Activated CD4-positive, CD25-positive, alpha-beta regulatory T cell treated with anti-CD3 and anti-CD28 coated beads, Interleukin-2, amount 50 U/mL, for 16 hours (primary cell): Measurements from ENCODE around the gene UBALD1.

ENCODE experiments used
- DNase-seq: peaks from one replicate; pipeline ENCODE4 v3.0.0-alpha.2; 2020; ENCODE audit warnings: low read depth, low spot score

The UBALD1 gene

DNA sequence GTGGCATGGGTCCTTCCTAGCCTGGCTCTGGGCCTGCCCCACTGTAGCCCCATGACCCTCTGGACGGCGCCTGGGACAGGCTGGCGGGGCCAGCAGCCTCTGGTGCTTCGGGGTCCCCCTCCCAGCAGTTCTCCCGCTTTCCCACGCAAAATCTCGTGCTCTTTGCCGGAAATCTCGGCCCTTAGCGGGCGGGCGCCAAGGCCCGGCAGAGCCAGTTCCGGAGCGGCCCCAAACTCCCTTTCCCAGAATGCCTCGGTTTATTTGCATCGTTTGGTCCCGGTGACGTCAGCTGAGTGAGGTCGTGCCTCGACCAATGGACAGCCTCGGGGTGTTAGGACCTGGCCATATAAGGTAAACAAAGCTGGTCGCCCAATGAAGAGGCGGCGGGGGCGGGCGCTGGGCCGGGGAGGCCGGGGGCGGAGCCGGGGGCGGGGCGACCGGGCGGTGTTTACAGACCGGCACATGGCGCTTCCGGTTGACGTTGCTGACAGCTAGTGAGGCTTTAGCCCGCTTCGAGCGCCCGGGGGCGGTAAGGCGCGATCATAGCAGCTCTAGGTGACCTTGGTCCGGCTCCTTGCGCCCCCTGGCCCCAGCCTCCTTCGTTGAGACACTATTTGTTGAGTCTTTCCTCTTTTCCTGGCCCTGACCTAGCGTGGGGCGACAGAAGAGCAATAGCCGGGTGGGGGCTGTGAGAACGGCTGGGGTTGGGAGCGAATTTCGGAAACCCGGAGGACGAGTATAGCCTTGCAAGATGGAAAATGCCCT lies 1.5 kb upstream of the UBALD1 start:
- peak; percentile 99 for DNase-seq

DNA sequence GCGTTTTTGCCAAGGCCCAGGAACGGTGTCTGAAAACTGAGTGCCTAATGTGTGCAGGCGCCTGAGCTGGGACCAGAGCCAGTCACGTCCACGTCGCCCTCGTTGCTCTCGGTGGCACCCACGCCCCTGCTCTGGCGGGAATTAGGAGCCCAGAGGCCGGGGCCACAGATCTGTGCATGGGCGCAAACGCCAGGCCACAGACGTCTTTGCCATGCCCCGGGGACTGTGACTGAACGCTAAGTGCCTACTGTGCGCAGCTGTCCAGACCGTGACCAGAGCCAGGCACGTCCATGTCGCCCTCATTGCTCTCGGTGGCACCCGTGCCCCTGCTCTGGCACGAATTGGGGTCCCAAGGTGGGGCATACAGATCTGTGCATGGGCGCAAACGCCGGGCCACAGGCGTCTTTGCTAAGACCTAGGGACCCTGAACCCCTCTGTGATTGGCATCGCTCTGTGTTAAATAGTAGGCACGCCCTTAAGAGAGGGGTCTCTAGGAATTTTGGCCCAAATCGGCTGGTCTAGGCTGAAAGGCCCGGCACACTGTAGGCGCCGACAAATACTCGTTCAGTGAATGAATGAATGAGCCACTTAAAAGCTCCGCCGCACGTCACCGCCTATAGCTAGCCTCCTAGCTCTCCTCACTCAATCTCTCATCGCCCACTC lies 827 bp upstream of the UBALD1 start:
- DNase-seq = no peak

DNA sequence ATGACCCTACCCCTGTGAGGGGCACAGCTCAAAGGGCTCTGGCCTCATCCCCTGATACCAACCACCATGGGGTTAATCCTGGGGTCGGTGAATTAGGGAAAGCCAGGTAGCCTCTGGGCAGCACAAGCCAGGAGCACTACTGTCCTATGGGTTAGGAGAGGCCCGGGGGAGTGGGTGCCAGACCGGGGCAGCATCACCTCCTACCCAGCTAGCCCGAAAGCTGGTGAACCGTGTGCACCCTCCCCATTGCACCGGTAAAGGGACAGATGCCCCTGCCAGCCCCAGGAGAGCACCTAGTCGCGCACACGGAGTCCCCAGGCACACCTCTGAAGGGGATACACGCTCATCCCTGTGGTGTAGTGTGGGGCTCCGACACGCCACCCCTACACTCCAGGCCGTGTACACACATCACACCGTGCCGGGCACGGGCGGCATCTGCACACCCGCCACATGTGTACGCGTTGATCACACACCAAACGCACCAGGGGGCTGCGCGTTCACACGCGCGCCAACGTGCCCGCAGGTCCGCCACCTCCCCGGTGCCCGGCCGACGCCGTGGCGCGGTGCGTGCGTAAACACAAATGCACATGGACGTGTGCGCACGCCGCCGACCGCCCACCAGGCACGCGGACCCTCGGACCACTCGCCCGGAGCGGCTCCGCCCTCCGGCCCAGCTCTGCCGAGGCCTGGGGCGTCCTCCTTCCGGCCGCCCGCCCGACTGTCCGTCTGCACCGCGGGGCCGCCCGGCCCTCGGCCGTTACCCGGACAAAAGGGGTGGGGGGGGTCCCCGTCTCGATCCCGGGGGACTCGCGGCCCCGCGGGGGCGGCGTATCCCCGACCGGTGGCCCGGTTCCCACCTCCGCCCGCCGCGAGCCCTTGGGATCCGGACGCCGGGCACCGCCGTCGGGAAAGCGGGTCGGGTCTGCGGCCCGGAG lies 785 bp downstream of the UBALD1 start:
- no peak for DNase-seq

DNA sequence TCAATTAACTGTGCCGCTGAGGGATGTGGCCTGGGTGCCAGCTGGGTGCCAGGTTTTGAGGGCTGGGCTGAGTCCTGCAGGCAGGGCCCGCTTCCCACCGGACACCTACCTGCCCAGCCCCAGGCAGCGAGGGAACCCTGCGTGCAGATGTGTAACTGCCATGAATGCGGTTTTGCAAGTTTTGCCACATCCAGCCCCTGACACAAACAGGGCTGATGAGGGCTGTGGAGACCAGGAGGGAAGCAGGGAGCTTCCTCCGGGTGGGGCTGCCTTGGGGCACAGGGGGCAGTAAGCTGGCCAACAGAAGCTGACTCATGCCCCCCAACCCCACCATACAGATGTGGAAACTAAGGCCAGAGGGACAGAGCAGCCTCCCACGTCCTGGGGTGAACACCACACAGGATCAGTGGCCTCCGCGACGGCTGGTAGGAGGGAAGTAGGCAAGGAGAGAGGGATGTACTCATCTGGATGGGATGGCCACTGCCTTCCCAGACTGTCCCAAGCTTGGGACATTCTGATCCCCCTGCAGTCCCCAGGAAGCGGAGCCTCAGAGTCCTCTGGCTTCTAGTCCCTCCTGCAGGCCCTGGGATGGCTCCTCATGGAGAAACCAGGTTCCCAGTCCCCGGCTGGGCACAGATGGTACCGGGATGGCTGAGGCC lies 1.6 kb downstream of the UBALD1 start:
- DNase-seq = no peak

DNA sequence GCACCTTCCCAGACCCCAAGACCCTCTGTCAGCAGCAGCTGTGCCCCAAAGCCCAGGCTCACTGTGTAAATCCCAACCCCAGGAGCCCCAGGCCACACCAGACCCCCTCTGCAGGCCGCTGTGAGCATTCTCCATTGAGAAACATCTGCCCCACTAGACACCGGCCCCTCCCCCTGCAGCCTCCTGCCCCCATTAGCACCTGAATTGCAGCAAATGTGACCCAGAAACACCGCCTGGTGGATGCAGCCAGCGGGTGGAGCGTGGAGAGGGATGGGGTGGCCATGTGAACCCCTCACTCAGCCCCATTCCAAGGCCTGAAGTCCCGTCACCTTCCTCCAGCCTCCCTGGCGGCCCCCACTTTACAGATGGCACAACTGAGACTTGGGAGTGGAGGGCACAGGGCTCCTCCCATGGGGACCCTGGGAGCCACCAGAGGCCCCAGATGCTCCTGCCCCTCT lies 2.2 kb downstream of the UBALD1 start:
- DNase-seq = no peak

DNA sequence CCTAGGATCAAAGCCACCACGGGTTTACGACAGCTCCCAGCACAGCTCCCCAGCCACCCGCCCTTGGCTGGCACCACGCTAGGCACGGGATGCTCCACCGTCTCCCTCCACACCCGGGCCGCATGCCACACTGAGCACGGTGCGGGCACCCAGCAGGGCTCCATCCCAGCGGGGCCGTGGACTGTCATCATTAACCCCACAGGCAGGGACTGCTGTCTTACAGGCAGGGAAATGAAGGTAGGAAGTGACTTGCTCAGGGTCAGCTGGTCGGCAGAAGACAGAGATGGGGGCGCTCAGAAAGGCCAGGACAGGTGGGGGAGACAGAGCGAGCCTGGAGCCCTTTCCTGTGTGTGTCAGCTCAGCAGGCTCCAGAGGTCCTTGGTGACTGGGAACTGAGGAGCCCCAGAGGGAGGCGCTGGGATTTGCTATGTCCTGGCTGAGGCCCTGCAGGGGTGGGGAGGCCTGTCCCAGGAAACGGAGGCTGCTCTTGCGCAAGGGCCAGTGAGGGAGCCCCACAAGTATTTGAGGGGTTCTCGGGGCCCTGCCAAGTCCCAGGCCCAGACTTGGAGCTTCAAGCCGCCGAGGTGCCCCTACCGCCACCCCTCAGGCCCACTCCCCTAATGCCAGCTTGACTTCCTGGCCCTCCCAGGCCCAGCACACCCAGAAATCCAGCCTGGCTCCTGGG lies 3.2 kb downstream of the UBALD1 start:
- no peak for DNase-seq

DNA sequence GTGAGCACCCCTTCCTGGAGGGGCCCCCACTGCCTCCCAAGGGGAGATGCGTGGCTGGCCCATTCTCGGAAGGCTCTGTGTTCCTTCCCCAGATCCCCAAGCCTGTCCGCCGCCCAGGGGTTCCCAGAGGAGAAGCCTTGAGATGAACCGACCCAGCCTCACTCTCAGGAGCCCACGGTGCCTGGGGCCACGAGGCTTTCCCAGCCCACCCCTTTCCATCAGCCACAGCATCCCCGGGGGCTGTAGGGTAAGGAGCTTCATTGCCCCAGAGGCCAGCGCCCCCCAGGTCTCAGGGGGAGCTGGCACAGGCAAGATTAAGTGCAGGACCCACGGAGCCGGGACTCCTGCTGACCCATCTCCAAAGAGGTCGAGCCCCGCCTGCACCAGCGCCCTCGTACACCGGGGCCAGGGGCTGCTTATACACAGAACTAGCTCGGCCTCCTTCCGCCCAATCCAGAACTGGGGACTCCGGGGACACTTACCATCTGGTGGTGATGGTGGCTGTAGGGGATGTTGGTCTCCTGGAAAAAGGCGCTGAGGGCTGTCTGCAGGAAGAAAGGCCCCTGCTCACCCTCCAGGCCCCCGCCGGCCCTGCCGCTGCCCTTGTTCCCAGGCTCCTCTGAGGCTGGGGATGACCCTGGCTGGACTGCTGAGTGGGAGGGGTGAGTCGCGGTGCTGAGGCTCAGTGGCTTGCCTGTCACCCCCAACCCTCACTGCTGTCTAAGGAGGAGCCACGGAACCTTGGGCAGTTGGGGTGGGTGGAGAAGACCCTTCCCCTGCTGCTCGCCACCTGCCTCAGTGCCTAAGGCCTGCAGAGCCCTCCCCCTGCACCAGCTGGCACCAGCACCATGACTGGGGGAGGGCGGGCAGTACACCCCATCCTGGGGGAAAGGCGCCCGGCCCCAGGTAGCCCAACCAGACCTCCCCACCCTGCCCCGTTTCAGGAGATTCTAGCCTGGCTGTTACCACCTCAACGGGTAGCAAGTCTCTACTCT lies 4.4 kb downstream of the UBALD1 start:
- no peak for DNase-seq

DNA sequence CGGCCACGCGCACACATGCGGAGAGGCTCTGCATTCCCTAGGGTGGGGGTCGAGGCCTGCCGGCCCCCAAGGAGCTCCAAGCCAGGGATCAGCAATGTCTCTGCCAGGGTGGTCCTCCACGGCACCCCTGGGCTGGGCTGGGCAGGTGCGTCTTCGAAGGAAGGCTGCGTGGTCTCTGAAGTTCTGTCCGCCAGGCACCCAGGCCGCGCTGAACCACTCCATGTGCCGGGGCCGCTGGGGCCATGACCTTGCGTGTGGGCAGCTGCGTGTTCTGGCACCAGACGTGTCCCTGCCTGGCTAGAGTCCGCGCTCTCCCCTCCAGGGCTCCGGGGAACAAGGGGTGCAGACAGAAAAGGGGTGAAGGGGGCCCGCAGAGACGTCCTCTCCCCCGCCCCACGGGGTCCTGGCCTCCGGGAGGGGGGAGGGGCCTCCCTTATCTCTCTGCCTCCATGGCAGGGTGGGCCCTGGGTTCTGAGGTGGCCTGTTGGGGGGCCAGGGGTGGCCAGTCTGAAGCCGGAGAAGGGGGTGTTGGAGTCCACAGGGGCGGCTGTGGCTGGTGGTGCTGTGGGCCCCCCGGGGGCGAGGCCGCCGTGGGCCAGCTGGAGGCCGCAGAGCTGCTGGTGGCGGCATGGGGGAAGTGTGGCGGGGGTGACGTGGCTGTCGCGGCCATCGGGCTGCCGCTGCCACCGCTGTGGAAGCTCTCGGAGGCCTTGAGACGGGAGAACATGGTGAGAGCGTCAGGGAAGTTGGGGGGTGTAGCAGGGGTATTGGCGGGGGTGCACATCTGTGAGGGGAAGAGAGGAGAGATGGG lies 5.3 kb downstream of the UBALD1 start:
- DNase-seq = no peak

DNA sequence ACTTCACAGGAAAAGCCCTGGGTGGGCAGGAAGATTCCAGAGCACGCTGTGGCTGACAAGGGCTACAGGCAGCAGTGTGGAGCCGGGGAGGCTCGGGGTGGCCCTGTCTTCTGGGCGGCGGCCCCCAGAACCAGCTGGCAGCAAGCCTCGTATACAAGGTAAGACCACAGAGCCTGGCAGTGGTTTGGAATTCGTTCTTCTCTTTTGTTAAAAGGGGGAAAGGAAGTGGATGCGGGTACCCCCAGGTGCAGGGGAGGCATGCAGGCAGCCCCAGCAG lies 6.0 kb downstream of the UBALD1 start:
- DNase-seq = no peak

DNA sequence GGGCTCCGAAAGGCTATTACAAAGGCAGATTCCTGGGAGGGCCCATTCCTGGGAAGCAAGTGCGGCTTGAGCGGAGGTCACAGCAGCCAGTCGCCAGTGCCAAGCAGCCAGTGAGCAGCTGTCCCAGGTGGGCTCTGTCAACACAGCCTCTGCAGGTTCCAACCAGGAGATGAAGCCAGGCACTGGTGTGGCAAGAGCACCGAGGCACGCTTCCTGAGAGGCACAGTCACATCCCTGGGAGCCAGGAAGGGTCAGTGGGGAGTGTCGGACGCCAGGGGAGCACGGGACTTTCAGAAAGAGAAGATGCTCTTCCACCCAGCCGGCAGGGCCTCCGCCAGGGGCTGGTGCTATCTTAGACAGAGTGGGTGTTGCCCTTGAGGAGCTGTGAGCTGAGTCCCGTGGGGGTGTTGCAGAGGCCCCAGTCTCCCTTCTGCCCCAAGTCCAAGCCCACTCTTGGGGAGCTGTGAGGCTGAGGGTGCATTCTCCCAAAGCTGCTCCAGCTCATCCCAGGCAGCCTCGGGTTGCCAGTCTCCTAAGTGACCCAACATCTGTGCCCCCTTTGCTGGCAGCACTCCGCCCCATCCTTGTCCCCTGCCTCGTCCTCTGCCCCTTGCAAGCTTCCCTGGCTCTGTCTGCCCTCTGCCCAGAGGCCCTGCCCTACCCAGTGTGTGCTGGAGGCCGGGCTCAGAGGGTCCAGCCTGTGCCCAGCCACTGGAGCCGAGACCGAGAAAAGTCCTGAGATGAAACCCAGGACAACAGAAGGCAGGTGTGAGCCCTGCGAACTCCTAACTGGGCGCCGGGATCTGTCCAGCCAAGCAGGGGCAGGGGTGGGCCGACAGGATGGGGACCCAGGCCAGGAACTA lies 6.6 kb downstream of the UBALD1 start:
- no peak for DNase-seq

DNA sequence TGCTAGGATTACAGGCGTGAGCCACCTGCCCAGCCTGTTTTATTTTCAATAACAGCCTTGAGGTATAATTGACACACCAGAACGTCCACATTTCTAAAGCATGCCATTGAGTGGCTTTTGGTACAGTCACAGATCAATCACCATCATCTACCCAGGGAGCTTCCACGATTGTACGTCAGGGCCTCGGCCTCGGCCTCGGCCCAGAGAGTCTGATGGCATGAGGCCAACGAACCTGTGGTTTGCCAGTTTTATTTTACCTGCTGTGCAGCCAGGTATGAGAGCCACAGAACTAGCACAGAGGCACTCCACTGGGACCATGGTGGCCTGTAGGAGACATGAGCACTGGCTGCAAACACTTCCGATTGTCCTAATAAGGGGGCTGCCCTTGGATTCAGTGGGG lies 8.3 kb downstream of the UBALD1 start:
- no peak for DNase-seq

DNA sequence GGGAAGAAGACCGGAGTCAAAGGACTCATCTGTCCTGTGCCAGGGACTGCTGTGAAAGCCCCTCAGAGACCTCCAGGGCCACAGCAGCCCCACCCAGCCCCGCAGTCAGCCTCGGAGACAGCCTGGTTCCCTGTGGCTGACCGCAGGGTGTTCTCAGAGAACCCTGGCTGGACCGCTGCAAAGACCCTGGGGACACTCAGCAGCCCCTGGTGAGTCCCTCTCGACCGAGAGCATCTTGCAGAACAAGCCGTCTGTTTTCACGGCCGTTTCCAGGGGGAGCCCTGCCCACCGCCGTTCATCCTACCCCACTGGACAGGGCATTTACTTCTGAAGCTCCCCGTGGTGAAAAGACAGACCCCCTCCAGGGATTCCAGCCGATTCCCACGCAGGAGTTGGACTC lies 10.3 kb downstream of the UBALD1 start:
- no peak for DNase-seq

DNA sequence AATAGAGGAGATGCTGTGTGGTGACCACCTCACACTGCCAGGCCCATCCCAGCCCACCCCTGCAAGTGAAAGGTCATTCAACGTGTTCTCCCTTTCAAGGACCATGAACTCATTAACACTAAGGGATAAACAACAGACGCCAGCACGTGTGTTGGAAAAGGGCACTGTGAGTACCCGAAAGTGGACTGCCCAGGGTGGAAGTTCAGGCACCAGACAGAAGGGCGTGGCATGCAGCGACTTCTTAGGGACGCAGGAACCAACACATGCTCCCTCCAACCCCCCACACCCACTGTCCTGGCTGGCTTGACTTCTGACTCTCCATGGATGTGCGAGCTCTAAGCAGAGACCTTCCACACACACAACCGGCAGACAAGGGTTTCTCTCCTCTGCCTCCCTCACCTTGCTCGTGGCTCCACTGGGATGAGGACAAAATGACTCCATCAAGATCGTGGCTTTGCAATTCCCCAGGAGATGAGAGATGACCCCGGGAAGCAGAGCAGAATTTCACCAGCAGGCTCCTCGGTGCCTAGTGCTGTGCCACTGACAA lies 11.0 kb downstream of the UBALD1 start:
- DNase-seq = no peak

DNA sequence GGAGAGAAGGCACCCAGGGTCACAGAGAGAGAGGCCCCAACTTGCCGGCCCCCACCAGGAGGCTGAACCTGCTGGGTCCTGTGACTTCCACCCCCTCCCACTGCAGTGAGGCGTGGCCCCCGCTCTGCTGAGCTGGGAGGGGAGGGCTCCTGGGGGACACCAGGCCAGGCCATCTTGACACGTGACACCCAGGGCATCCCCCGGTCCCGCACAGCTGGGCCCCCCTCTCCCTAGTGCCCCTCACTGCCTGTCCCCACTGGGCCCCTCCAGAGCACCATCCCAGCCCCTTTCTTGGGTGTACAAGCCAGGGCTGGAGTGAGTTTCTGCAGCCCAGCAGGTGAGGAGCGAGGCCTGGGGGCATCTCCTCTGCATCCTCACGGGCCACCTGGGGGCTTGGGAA lies 12.4 kb downstream of the UBALD1 start:
- no peak for DNase-seq

DNA sequence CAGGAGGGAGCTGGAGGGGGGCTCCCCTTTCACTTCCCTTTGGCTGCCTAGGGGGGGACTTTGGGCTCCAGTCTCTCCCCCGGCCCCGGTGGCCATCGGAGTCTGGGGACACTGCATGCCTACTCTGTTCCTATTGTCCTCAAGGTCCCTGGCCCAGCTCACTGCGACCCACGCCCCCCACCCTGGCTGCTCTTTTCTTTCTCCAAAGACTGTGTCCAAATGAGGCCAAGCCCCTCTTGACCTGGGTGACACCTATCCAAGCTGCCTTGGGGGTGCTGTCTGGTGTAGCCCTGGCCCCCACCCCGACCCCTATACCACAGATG lies 12.9 kb downstream of the UBALD1 start:
- DNase-seq = no peak

DNA sequence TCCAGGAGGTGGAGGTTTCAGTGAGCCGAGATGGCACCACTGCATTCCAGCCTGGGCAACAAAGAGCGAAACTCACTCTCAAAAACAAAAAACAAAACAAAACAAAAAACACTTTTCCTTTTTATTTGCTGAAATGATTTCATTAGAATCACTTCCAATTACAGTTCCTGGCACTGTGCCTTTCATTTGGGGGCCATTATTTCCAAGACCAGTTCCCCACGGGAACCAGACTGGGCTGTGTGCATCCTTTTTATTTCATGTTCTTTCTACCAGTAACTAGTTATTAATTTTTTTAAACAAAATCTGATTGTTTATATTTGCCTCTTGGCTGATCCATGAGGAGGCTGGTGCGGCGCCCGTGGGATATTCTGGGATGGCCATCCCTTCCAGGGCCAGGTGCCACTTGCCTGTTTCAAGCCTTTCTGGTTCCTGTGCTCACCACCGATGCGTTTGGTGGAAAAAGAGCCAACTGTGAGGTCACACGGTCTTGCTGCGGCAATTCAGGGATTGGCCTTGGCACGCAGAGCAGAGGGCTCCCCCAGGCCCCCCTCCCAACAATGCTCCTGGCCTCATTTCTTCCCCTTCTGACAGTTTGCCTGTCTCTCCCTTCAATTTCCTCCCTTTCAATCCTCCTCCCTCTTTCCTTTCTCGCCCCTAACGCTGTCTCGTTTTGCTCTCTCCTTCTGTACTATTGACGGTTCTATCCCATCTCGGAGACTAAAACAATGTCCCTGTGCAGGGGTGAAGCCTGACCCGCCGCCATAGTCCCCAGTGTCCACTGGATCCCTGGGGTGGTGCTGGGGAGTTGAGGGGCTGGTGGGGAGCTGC lies 13.4 kb downstream of the UBALD1 start:
- DNase-seq = no peak

DNA sequence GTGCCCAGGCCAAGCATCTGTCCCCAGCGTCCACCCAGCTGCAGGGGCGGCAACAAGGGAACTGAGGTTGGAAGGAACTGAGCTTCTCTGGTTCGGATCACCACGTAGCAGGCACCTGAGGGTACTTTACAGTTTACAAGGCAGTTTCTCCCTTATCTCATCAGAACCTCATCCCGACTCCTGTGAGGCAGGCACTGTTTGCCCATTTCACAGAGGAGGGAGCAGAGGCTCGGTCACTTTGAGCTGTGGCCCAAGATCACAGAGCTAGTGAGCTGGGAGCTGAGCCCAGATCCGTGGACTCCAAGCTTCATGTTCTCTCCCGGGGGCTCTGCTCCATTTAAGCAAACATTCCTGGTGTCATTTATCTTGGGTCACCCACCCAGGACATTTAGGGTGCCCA lies 15.1 kb downstream of the UBALD1 start:
- DNase-seq = no peak
